Measurements from ENCODE around the gene AFMID.
"Not testable (repeated sequence)": the region's sequence is repeated elsewhere in the genome, so short reads cannot be mapped to it uniquely, and the experiment has no call there.

AFMID gene

DNA sequence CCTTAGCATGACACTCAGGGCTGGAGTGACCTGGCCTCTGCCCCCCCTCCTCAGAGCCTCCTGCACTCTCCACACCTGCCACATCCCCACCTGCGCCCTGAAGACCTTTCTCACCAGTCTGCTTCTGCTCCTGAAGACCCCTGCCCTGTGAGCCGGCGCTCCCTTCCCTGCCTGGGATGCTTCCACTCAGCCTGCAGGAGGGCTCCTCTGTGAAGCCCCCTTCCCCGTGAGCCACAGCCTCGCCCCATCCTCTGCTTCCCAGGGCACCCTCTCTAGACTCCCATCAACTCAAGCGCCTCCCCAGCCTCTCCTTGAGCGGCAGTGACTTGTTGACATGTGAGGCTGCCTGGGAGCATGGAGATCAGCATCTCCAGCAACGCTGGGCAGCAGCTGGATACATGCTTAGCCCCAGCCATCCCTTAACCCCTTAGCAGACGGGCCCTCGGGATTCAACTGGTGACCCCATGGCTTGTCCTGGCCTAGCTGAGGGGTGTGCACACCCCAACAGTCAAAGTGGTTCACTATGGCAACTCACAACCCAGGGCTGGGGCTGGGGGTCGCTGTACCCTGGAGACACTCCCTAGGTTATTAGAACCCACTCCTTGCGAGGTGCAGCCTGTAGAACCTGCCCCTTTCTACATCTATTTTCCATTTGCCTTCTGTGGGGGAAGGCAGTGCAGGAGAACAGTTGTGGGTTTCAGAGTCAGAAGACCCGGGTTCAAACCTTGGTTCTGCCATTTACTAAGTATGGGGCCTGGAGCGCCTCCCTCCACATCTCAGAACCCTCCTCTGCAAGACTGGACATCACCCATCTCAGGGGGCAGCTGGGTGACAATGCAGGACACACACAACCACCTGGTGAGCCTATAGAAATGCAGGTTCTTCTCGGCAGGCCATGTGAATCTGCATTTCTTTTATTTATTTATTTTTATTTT, 65.8 kb downstream of the AFMID start:
- FAIRE-seq (peak; percentile 65), DNase-seq (ENCODE audit: low spot score) (no peak)

DNA sequence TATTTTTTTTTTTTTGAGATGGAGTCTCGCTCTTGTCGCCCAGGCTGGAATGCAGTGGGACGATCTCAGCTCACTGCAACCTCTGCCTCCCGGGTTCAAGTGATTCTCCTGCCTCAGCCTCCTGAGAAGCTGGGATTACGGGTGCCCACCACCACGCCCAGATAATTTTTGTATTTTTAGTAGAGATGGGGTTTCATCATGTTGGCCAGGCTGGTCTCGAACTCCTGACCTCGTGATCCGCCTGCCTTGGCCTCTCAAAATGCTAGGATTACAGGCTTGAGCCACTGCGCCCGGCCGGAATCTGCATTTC, 66.4 kb downstream of the AFMID start:
- FAIRE-seq; DNase-seq (ENCODE audit: low spot score): not testable (repeated sequence)

DNA sequence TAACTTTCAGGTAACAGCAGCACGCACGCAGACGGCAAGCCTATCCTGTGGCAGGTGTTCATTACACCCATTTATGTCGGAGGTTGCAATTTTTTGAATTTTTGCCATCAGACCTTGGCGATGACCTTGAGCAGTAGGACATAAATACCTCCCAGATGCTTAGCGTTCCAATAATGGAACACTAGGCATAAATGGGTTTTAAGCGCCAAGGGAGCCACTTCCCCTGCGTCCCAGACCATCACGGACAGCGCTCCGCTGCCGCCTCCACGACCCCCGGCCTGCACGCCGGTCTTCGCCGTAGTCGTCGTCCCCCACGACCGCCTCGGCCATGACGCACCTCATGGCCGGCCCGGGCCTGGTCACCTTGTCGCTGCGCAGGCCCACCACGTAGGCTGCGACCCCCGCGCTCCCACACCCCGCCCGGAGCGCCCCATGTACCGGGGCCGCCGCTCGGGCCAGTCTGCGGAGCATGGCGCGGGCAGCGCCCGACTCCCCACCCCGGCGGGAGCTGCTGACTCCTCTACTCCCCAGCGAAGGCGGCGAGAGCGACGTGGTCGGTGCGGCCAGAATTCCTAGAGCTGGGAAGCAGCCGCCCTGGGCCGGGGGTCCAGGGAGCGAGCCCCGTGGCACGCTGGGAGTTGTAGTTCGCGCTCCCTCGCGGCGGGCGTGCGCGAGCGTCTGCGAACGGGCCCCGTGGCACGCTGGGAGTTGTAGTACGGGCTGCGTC, 66.9 kb downstream of the AFMID start:
- peak; percentile 86 for FAIRE-seq
- DNase-seq (ENCODE audit: low spot score), result peak; percentile 96

DNA sequence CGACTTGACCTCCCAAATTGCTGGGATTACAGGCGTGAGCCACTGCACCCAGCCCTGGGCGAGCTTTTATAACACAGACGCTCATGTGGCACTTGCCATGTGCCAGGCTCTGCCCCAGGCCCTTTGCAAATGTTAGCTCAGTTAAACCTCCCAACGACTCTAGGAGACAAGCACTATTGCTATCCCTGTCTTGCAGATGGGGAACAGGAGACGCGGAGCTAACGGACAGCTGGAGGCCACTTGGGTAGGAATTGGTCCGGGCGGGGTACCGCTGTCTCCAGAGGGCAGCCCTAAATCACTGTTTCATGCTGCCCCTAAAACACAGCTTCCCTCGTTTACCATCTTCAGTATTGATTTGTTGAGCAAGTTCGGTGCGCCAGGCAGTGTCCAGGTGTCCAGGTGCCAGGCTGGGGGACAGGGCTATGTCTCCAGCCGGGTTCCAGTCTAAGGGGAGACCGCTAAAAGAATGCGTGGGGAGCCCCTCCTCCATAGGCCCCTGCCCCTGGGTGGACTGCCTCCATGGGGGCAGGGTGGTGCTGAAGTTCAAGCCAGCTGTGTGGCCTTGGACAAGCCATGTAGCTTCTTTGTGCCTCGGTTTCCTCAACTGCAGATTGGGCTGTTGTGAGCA, 68.0 kb downstream of the AFMID start:
- no peak for DNase-seq (ENCODE audit: low spot score)
- FAIRE-seq, result no peak

DNA sequence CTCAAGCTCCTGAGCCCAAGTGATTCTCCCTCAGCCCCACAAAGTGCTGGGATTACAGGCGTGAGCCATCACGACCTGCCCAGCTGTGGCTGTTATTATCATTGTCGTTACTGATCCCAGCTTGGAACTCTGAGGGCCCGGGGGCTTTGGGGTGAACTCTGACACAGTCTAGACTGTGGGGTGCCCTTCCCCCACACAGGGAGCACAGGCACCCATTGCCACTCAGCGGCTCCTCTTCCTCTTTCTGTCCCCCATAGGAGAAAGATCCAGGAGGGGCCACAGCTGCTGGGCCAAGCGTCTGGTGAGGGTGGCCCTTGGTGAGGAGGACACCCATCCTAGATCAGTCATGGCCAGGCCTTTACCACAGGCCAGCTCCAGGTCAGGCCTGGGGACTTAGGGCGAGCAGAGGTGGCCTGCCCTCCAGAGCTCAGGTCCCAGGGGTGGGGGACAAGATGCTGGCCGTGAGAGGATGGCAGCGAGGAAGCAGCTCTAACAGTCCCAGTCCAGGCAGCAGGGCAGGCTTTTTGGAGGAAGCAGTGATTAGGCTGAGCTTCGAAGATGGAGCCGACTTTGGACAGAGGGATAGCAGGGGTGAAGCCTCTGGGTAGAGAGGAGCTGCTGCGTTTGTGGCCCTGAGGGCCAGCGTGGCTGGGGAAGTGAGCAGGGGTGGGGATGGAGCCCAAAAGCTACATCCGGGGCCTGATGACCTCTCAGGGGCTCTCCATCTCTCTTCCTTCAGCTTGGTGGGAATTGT, 69.0 kb downstream of the AFMID start:
- DNase-seq (ENCODE audit: low spot score), result no peak
- no peak for FAIRE-seq

DNA sequence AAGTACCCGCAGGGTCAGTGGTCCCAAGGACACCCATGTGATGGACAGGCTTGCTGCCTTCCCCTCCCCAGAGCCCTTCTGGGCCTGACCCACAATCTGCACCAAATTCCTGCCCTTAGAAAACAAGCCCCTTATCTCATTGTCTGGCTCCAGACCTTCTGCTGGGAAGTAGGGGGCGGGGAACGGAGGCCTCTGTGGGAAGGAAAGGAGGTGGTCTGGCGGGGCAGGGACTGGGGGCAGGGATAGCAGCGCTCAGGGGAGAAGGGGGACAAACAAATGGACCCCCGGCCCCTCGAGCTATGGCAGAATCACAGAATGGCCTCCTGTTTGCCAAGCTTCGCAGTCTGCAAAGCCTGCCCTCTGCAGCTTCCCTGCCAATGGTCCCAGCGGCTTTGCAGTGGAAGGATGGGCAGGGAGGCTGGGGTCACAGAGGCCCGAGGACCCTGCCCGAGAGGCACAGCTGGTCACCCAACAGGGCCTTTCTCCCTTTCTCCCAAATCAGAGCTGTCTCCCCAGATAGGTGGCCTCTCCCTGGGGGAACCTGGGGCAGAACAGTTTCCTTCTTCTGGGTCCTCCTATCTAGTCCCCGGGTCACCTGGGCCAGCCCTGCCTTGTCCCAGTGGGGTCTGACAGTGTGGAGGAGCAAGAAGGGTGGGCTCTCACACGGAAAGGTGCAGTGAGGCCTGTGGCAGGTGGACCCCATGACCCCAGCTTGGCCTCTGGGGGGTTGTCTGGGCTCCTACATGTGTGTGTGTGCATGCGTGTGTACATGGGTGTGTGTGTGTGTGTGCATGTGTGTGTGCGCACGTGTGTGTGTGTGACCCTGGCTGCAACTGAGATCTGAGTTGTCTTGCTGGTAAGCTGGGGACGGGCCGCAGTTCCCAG, 69.8 kb downstream of the AFMID start:
- FAIRE-seq, result no peak
- no peak for DNase-seq (ENCODE audit: low spot score)

Data from urothelium cell line (cell line).